ENCODE measurements around the gene BPIFB6.
"Not testable (repeated sequence)": the region's sequence is repeated elsewhere in the genome, so short reads cannot be mapped to it uniquely, and the experiment has no call there.

Gene BPIFB6

GRCh38 chr20:33027769-33028751 lies 3.4 kb upstream of the BPIFB6 start:
- no peak for DNase-seq (ENCODE audit: low spot score)
- no peak for FAIRE-seq

- DNase-seq (ENCODE audit: low spot score) (no peak), FAIRE-seq (no peak)
Measured at GRCh38 chr20:33028875-33029274, 2.6 kb upstream of the BPIFB6 start.

GRCh38 chr20:33030076-33030475 lies 1.4 kb upstream of the BPIFB6 start:
- FAIRE-seq: no peak

GRCh38 chr20:33030569-33030968 lies 879 bp upstream of the BPIFB6 start:
- DNase-seq (ENCODE audit: low spot score) (no peak), FAIRE-seq (no peak)

More at GRCh38 chr20:33030076-33030475, 1.4 kb upstream of the BPIFB6 start:
- no peak for DNase-seq (ENCODE audit: low spot score)

- FAIRE-seq (no peak), DNase-seq (ENCODE audit: low spot score) (no peak)
Measured at GRCh38 chr20:33032555-33032954, 1.1 kb downstream of the BPIFB6 start.

GRCh38 chr20:33033381-33033780 lies 1.9 kb downstream of the BPIFB6 start:
- DNase-seq (ENCODE audit: low spot score) (no peak), FAIRE-seq (no peak)

GRCh38 chr20:33034115-33034514 lies 2.7 kb downstream of the BPIFB6 start:
- no peak for FAIRE-seq

GRCh38 chr20:33034901-33035492 lies 3.5 kb downstream of the BPIFB6 start:
- DNase-seq (ENCODE audit: low spot score) (no peak), FAIRE-seq (no peak)

More at GRCh38 chr20:33034115-33034514, 2.7 kb downstream of the BPIFB6 start:
- no peak for DNase-seq (ENCODE audit: low spot score)

GRCh38 chr20:33037456-33037855 lies 6.0 kb downstream of the BPIFB6 start:
- FAIRE-seq: no peak

GRCh38 chr20:33038243-33038642 lies 6.8 kb downstream of the BPIFB6 start:
- FAIRE-seq (peak; percentile 30), DNase-seq (ENCODE audit: low spot score) (no peak)

More at GRCh38 chr20:33037456-33037855, 6.0 kb downstream of the BPIFB6 start:
- no peak for DNase-seq (ENCODE audit: low spot score)

- FAIRE-seq (no peak), DNase-seq (ENCODE audit: low spot score) (no peak)
Measured at GRCh38 chr20:33042430-33042829, 11.0 kb downstream of the BPIFB6 start.

- no peak for DNase-seq (ENCODE audit: low spot score)
- FAIRE-seq: no peak
Measured at GRCh38 chr20:33042983-33043730, 11.7 kb downstream of the BPIFB6 start.

- FAIRE-seq (no peak), DNase-seq (ENCODE audit: low spot score) (no peak)
Measured at GRCh38 chr20:33043731-33044181, 12.3 kb downstream of the BPIFB6 start.

GRCh38 chr20:33045129-33045721 lies 13.8 kb downstream of the BPIFB6 start:
- not testable (repeated sequence) for FAIRE-seq; DNase-seq (ENCODE audit: low spot score)

GRCh38 chr20:33046412-33046811 lies 15.0 kb downstream of the BPIFB6 start:
- FAIRE-seq: no peak
- no peak for DNase-seq (ENCODE audit: low spot score)

GRCh38 chr20:33051333-33051732 lies 19.9 kb downstream of the BPIFB6 start:
- no peak for FAIRE-seq

GRCh38 chr20:33053291-33054106 lies 22.1 kb downstream of the BPIFB6 start, which contains the start of gene BPIFB3:
BPIFB3 (plus strand) TSS chr20:33053903; CDS start chr20:33055436, 1,533 bp downstream.
- FAIRE-seq (no peak), DNase-seq (ENCODE audit: low spot score) (no peak)

More at GRCh38 chr20:33051333-33051732, 19.9 kb downstream of the BPIFB6 start:
- no peak for DNase-seq (ENCODE audit: low spot score)

- DNase-seq (ENCODE audit: low spot score): no peak
- no peak for FAIRE-seq
Measured at GRCh38 chr20:33054381-33054780, 22.9 kb downstream of the BPIFB6 start.

GRCh38 chr20:33054791-33055190 lies 23.3 kb downstream of the BPIFB6 start:
- no peak for DNase-seq (ENCODE audit: low spot score)
- FAIRE-seq: no peak

GRCh38 chr20:33059136-33059535 lies 27.7 kb downstream of the BPIFB6 start:
- FAIRE-seq: no peak
- DNase-seq (ENCODE audit: low spot score): no peak
